HFF-Myc (cell line): ENCODE results near the gene DLG5.

Experiments
- DNase-seq: peaks from one replicate; pipeline ENCODE4 v3.0.0-alpha.2; 2011; ENCODE audit warnings: low read depth; ENCODE audit errors: extremely low read depth
- H3K4me3 ChIP-seq: replicated peaks from 2 replicates; pipeline ENCODE4 v1.5.1; 2011; ENCODE audit warnings: low read depth, mild to moderate bottlenecking, control low read depth, low read length
- CTCF ChIP-seq: IDR thresholded peaks from 2 replicates; pipeline ENCODE4 v1.5.1; 2012; ENCODE audit warnings: mild to moderate bottlenecking, low read depth, low read length, control low read depth; ENCODE audit errors: missing control alignments

Gene DLG5

GRCh38 chr10:77810446-77811335, 115.9 kb downstream of the DLG5 start:
- DNase-seq = no peak
- no peak for TF ChIP-seq CTCF

GRCh38 chr10:77809336-77809735, 117.2 kb downstream of the DLG5 start:
- no peak for TF ChIP-seq CTCF
- DNase-seq = no peak
- H3K4me3 ChIP-seq = no peak overlapping the region

More at GRCh38 chr10:77810446-77811335, 115.9 kb downstream of the DLG5 start:
- no peak overlapping the region for H3K4me3 ChIP-seq

GRCh38 chr10:77807706-77808105, 118.8 kb downstream of the DLG5 start:
- no peak for DNase-seq
- TF ChIP-seq CTCF = no peak
- no peak overlapping the region for H3K4me3 ChIP-seq

- no peak for DNase-seq
- TF ChIP-seq CTCF = no peak
- no peak overlapping the region for H3K4me3 ChIP-seq
Measured at GRCh38 chr10:77806511-77807157, 119.9 kb downstream of the DLG5 start.

GRCh38 chr10:77805676-77806075, 120.9 kb downstream of the DLG5 start:
- no peak overlapping the region for H3K4me3 ChIP-seq
- DNase-seq = no peak
- no peak for TF ChIP-seq CTCF

- no peak overlapping the region for H3K4me3 ChIP-seq
- no peak for TF ChIP-seq CTCF
- DNase-seq = no peak
Measured at GRCh38 chr10:77804371-77804770, 122.2 kb downstream of the DLG5 start.
